ENCODE results near the gene GRID1.

- no peak for TF ChIP-seq ZNF23 (tag by site-specific recombination; IDR thresholded peaks at IDR 0.05; ENCODE audit: borderline replicate concordance)
- TF ChIP-seq, protein P1, sequence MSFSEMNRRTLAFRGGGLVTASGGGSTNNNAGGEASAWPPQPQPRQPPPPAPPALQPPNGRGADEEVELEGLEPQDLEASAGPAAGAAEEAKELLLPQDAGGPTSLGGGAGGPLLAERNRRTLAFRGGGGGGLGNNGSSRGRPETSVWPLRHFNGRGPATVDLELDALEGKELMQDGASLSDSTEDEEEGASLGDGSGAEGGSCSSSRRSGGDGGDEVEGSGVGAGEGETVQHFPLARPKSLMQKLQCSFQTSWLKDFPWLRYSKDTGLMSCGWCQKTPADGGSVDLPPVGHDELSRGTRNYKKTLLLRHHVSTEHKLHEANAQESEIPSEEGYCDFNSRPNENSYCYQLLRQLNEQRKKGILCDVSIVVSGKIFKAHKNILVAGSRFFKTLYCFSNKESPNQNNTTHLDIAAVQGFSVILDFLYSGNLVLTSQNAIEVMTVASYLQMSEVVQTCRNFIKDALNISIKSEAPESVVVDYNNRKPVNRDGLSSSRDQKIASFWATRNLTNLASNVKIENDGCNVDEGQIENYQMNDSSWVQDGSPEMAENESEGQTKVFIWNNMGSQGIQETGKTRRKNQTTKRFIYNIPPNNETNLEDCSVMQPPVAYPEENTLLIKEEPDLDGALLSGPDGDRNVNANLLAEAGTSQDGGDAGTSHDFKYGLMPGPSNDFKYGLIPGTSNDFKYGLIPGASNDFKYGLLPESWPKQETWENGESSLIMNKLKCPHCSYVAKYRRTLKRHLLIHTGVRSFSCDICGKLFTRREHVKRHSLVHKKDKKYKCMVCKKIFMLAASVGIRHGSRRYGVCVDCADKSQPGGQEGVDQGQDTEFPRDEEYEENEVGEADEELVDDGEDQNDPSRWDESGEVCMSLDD (tag by site-specific recombination; IDR thresholded peaks at IDR 0.05) = no peak
- no peak for TF ChIP-seq MEIS1 (CRISPR knock-in tag; IDR thresholded peaks at IDR 0.05; ENCODE audit: borderline replicate concordance)
- TF ChIP-seq, protein P2, sequence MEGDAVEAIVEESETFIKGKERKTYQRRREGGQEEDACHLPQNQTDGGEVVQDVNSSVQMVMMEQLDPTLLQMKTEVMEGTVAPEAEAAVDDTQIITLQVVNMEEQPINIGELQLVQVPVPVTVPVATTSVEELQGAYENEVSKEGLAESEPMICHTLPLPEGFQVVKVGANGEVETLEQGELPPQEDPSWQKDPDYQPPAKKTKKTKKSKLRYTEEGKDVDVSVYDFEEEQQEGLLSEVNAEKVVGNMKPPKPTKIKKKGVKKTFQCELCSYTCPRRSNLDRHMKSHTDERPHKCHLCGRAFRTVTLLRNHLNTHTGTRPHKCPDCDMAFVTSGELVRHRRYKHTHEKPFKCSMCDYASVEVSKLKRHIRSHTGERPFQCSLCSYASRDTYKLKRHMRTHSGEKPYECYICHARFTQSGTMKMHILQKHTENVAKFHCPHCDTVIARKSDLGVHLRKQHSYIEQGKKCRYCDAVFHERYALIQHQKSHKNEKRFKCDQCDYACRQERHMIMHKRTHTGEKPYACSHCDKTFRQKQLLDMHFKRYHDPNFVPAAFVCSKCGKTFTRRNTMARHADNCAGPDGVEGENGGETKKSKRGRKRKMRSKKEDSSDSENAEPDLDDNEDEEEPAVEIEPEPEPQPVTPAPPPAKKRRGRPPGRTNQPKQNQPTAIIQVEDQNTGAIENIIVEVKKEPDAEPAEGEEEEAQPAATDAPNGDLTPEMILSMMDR (tag by site-specific recombination; IDR thresholded peaks at IDR 0.05) = no peak
- TF ChIP-seq ZNF133 (tag by site-specific recombination; IDR thresholded peaks at IDR 0.05) = no peak
- TF ChIP-seq ZNF292 (tag by site-specific recombination; IDR thresholded peaks at IDR 0.05; ENCODE audit: borderline replicate concordance, low read depth) = no peak
- TF ChIP-seq ZNF791 (tag by site-specific recombination; IDR thresholded peaks at IDR 0.05) = no peak
- TF ChIP-seq ZNF248 (tag by site-specific recombination; IDR thresholded peaks at IDR 0.05) = no peak
- no peak for TF ChIP-seq REPIN1 (tag by site-specific recombination; IDR thresholded peaks at IDR 0.05; ENCODE audit: low read depth)
- TF ChIP-seq ZNF768 (tag by site-specific recombination; IDR thresholded peaks at IDR 0.05) = no peak
- TF ChIP-seq ZNF777 (tag by site-specific recombination; IDR thresholded peaks at IDR 0.05; ENCODE audit: borderline replicate concordance) = no peak
- TF ChIP-seq PBX3 (CRISPR knock-in tag; IDR thresholded peaks at IDR 0.05) = no peak
Measured at GRCh38 chr10:86249794-86250193, 116.8 kb downstream of the GRID1 start.
